Renal cortical epithelial cell (primary cell): Measurements from ENCODE around the gene SLC16A4. TPM values are rescaled to one million over a fixed set of nuclear protein-coding genes. Genes with fewer than 3 reads are reported as not detected.
A peak's percentile ranks its signal among the peaks of the same experiment; 100 is the strongest.

Source experiments
- DNase-seq: peaks from one replicate; pipeline ENCODE4 v3.0.0-alpha.2; 2011; ENCODE audit warnings: low read depth
- total RNA-seq: library from RNA; depleted of rRNA; stranded (reverse); fragments of >200 nt; gene quantifications from 2 replicates; pipeline ENCODE4 v1.2.3, GENCODE V29; 2014

SLC16A4 gene
- total RNA-seq, 1 donor from 2014 or later = 127 TPM

DNA sequence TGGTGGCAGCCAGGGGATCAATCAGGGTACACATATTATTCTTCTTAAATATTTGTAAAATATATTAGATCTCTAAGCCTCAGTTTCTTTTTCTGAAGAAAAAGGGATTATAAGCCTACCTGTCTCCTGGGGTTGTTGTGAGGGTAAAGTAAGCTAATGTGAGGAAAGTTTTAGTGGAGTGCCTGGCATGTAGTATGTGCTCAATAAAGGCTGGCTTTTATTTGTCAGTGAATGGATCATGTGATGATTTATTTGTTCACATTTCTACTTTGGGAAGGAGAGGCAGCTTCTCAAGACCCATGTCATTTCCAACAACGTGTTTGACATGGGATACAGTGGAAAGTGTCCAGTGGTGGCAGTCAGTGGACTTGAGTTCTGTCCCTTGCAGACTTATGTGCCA lies 64.0 kb downstream of the SLC16A4 start:
- no peak for DNase-seq

DNA sequence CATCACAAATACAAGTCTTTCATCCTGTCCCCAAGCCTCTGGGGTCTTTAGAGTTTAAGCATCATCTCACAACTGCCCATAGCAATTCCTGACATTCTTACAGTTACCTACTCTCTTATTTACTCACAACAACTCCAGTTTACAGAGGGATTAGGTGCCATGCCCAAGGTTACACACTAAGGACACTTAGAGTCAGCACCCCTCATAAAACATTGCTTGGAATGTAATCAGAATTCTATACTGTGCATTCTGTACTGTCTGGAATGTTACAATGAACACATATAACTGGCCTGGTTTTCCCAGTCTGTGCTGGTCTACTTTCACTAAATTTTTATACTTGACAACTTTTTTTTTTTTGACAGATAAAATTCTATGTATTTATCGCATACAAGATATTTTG lies 66.2 kb downstream of the SLC16A4 start:
- no peak for DNase-seq

DNA sequence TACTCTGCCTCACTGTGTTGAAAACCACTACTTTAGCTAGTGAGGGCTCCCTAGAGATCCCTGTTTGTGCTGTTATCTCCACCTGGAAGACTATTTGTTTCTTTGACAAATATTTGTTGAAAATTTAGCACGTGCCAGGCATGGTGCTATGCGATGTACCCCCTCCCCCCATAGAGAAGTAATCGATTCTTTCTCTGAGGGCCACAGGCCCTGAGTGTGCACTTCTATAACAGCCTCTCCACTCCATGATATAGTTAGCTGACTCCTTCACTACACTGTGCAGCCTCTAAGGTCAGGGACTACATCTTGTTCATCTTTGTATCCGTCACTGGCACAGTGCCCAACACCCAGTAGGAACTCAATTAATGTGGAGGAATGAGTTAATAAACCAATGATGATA lies 69.0 kb downstream of the SLC16A4 start:
- no peak for DNase-seq

DNA sequence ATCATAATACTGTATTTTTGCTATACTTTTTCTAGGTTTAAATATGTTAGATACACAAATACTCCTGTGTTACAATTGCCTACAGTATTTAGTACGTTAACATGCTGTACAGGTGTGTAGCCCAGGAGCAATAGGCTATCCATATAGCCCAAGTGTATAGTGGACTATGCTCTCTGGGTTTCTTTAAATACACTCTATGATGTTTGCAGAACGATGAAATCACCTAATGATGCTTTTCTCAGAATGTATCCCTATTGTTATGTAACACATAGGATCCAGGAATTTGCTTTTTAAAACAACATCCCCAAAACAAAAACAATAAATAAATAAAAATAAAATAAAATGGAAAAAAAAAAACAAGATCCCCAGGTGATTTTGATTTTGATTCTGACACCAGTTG lies 69.8 kb downstream of the SLC16A4 start:
- no peak for DNase-seq

DNA sequence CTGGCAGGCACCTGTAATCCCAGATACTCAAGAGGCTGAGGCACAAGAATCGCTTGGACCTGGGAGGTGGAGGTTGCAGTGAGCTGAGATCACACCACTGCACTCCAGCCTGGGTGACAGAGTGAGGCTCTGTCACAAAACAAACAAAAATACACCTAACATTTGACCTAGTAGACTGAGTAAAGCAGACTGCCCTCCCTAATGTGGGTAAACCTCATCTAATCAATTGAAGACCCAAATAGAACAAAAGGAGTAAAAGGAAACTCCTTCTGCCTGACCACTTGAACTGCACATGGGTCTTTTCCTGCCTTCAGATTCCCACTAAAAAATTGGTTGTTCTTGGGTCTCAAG lies 70.7 kb downstream of the SLC16A4 start:
- no peak for DNase-seq

DNA sequence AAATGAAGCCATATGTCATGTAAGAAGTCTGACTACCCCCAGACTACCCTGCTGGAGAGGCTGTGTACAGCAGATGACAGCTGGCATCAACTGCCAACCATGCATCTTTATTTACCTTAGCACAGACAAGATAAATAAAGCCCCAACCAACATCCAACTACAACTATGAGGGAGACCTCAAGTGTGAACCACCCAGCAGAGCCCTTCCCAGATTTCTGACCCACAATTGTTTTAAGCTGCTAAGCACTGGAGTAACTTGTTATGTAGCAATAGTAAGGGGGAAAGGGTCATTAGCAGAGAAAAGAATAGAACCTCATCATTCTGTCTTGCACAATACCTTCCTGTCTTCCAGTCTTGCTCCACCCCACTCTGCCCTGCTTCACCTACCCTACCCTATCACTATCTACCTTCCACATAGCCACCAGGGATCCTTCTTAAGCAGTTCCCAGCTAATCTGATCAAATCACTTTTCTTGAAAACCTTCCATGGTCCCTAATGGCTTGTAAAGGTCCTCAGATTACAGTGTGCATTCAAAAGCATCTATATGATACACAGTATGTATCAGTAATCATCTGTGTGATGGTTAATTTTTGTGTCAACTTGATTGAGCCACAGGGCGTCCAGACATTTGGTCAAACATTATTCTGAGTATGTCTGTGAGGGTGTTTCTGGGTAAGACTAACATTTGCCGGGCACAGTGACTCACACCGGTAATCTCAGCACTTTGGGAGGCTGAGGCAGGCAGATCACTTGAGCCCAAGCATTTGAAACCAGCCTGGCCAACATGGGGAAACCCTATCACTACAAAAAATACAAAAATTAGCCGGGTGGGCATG lies 71.3 kb downstream of the SLC16A4 start:
- DNase-seq = peak; percentile 37

DNA sequence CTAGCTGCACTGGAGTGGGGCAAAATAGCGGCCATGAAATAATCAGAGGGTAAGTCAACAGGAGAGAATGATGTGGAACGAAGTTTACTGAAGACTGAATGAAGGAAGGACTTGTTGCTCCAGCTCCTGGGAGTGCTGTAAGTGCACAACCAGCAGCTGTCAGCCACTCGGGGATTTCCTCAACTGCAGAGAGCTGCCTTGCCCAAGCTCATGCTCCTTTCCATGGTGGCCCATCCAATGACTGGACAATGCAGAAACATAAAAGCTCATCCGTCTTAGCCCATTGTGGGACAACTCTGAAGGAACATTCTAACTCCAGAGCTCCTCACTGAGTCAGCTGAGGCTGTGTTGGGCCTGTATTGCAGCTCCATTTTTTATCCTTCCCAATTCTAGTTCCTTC lies 72.8 kb downstream of the SLC16A4 start:
- DNase-seq = no peak

DNA sequence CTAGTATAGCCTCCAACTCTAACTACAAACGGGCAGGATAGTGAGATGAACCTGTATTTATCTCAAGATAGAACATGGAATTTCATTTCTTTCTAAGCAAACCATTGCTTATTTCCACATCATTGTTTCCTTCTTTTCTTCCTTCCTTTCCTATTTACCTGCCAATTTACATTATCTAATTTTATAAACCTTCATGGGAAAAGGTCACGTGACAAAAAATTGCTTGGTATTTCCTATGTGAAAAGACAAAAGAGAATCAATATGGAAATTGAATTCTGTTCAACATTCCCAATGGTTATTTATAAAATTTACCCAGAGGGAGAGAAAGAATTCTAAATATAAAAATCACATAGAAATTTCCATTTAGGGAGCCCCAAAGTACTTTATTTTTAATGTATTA lies 74.1 kb downstream of the SLC16A4 start:
- no peak for DNase-seq

Other genes with a start within 250 kb of the SLC16A4 start
- 0.35 and 0.45 TPM in 2 replicates for gene SLC6A17, start 240.5 kb downstream of the SLC16A4 start, total RNA-seq
- gene KCNC4, start 180.7 kb downstream of the SLC16A4 start, total RNA-seq = 2.6 and 15.2 TPM in 2 replicates
- 26.9 and 36.0 TPM in 2 replicates for gene RBM15, start 51.6 kb downstream of the SLC16A4 start, total RNA-seq
- 49.8 and 54.2 TPM in 2 replicates for gene LAMTOR5, start 16.7 kb upstream of the SLC16A4 start, total RNA-seq
- not detected in 2 replicates for gene PROK1, start 60.1 kb upstream of the SLC16A4 start, total RNA-seq
- gene KCNA10, start 128.1 kb upstream of the SLC16A4 start, total RNA-seq = not detected in 2 replicates
- gene KCNA2, start 215.3 kb upstream of the SLC16A4 start, total RNA-seq = not detected in 2 replicates